Right cardiac atrium (tissue), 5 donors: ENCODE data around the gene RIBC1. TPM values are rescaled to one million over a fixed set of nuclear protein-coding genes. Genes with fewer than 3 reads are reported as not detected.

Source experiments
- ATAC-seq, 2 donors: fragments of 200-7000 bp; cut with Tn5 transposase; one replicate each; pipeline versions ENCODE4 v1.8.0 to v1.9.1; 2020; ENCODE audit warnings: moderate library complexity in 2 of 2, mild to moderate bottlenecking in 1 of 2
- DNase-seq, 3 donors: peaks; one replicate each; pipeline ENCODE4 v3.0.0-alpha.2; 2020
- H3K27ac ChIP-seq: one replicate; pipeline ENCODE4 v1.5.1; 2013; ENCODE audit warnings: mild to moderate bottlenecking, low read length, control low read depth, moderate library complexity
- H3K27me3 ChIP-seq: one replicate; pipeline ENCODE4 v1.6.1; 2013; ENCODE audit not compliant: control insufficient read depth, insufficient read depth
- H3K4me1 ChIP-seq: one replicate; pipeline ENCODE4 v1.6.1; 2013; ENCODE audit warnings: low read length; ENCODE audit not compliant: control insufficient read depth, insufficient read depth
- H3K4me3 ChIP-seq: one replicate; pipeline ENCODE4 v1.5.1; 2013; ENCODE audit warnings: low read length, control low read depth
- H3K9me3 ChIP-seq: one replicate; pipeline ENCODE4 v1.6.1; 2013; ENCODE audit warnings: low read length; ENCODE audit not compliant: control insufficient read depth
- WGBS: extraction: QIAGEN DNeasy Blood & Tissue Kit; methylation state at CpG from one replicate; pipeline ENCODE4 v1.1.7; 2013; 5-methylcytosine and 5-hydroxymethylcytosine counted together
- intact Hi-C, 4 donors: fragments of 100-400 bp; cut with DNase I; formaldehyde crosslinking; loops; one replicate each; pipeline versions ENCODE4 v1.11.0 to v1.14.0; 2022 to 2023
- long read RNA-seq, 4 donors: library from polyadenylated mRNA; unstranded; transcript quantifications; one replicate each; pipeline ENCODE4 v2.0.0, GENCODE V29; 2020 to 2021
- polyA plus RNA-seq: library from polyadenylated mRNA; stranded (reverse); fragments of 200-250 nt; gene quantifications from one replicate; pipeline ENCODE4 v1.2.3, GENCODE V29; 2013
- total RNA-seq, 4 donors: library from RNA; stranded (reverse); fragmentation: NEBNext Ultra II Directional; extraction: Animal tissue kit (Norgen Biotek cat#: 25700); gene quantifications; one replicate each; pipeline ENCODE4 v1.2.1, GENCODE V29; 2021
- donor health status: healthy with polysubstance abuse.
- donor health status: DM: no; HTN: yes; CAD: no.
- donor health status: DM: no; HTN: no; CAD: no.
- donor health status: DM: no; HTN: yes; CAD: no; lungs with severe emphysema.
- donor health status: DM: yes; HTN: yes; CAD: no.

Gene RIBC1
- total RNA-seq (1 to 10 TPM in 1 of 4 donors, under 1 TPM in 3; 0.67 to 1.8 (median 0.83) TPM), polyA plus RNA-seq (1.1 TPM)
- long read RNA-seq, donor 1, partial matches to known transcripts = 0 of 2 reads
- long read RNA-seq, donor 1, other reads (novel, unspliced or antisense) = 2 of 2 reads
- long read RNA-seq, donor 2, partial matches to known transcripts = 0 of 2 reads
- long read RNA-seq, donor 2, other reads (novel, unspliced or antisense) = 0 of 2 reads
- long read RNA-seq, donor 3, partial matches to known transcripts = 0 of 1 reads
- long read RNA-seq, donor 3, other reads (novel, unspliced or antisense) = 1 of 1 reads
- long read RNA-seq, donor 4, partial matches to known transcripts = 0 of 2 reads
- long read RNA-seq, donor 4, other reads (novel, unspliced or antisense) = 2 of 2 reads

GRCh38 chrX:53422861-53423306 lies at the start of gene RIBC1:
RIBC1 (plus strand) TSS chrX:53422873; CDS start chrX:53426277, 3,404 bp downstream.
- DNase-seq = no peak
- peak in 1 of 2 donors; percentile 23 for ATAC-seq
- peak within 1 kb of the TSS; percentile 74 for H3K27ac ChIP-seq
- no peaks in the 10 kb centered on the region for H3K9me3 ChIP-seq
- peaks cover 5% of the 10 kb centered on the region for H3K4me1 ChIP-seq
- under 1% methylated on average over 17 of the region's 17 CpGs for WGBS
- H3K4me3 ChIP-seq = peak within 1 kb of the TSS; percentile 59
- no peaks in the 10 kb centered on the region for H3K27me3 ChIP-seq
- intact Hi-C loops = no loop called here

GRCh38 chrX:53373307-53373706 lies 49.4 kb upstream of the RIBC1 start:
- Histone ChIP-seq H3K4me3 (no peak overlapping the region), H3K27ac (no peak overlapping the region), H3K27me3 (no peaks in the 10 kb centered on the region), H3K9me3 (no peaks in the 10 kb centered on the region), H3K4me1 (no peaks in the 10 kb centered on the region)
- WGBS = 65% methylated on average over 2 of the region's 2 CpGs
- intact Hi-C loops = no loop called here
- ATAC-seq (no peak), DNase-seq (no peak)

GRCh38 chrX:53374222-53374820 lies 48.4 kb upstream of the RIBC1 start:
- 72% methylated on average over 7 of the region's 7 CpGs for WGBS
- no peak overlapping the region for H3K27ac ChIP-seq
- no peak overlapping the region for H3K4me3 ChIP-seq
- ATAC-seq (no peak), DNase-seq (no peak)
- intact Hi-C loops = no loop called here
- no peaks in the 10 kb centered on the region for H3K27me3 ChIP-seq
- no peaks in the 10 kb centered on the region for H3K4me1 ChIP-seq
- no peaks in the 10 kb centered on the region for H3K9me3 ChIP-seq

GRCh38 chrX:53374923-53375322 lies 47.8 kb upstream of the RIBC1 start:
- H3K4me3 ChIP-seq = no peak overlapping the region
- H3K27ac ChIP-seq = no peak overlapping the region
- H3K9me3 ChIP-seq = no peaks in the 10 kb centered on the region
- H3K27me3 ChIP-seq = no peaks in the 10 kb centered on the region
- intact Hi-C loops = no loop called here
- no peak for DNase-seq
- ATAC-seq = no peak
- no peaks in the 10 kb centered on the region for H3K4me1 ChIP-seq

- Histone ChIP-seq H3K9me3 (no peaks in the 10 kb centered on the region), H3K27me3 (no peaks in the 10 kb centered on the region), H3K27ac (no peak overlapping the region), H3K4me1 (no peaks in the 10 kb centered on the region), H3K4me3 (no peak overlapping the region)
- intact Hi-C loops = no loop called here
- 77% methylated on average over 6 of the region's 6 CpGs for WGBS
- DNase-seq = no peak
- no peak for ATAC-seq
These were observed 45.8 kb upstream of the RIBC1 start for GRCh38 chrX:53376888-53377287.

GRCh38 chrX:53377464-53377863 lies 45.2 kb upstream of the RIBC1 start:
- WGBS = 96% methylated on average over 2 of the region's 2 CpGs
- H3K27ac ChIP-seq = no peak overlapping the region
- intact Hi-C loops = no loop called here
- no peak for ATAC-seq
- no peaks in the 10 kb centered on the region for H3K9me3 ChIP-seq
- no peaks in the 10 kb centered on the region for H3K4me1 ChIP-seq
- H3K27me3 ChIP-seq = no peaks in the 10 kb centered on the region
- DNase-seq = no peak
- no peak overlapping the region for H3K4me3 ChIP-seq

- Histone ChIP-seq H3K27ac (no peak overlapping the region), H3K4me3 (no peak overlapping the region), H3K27me3 (no peaks in the 10 kb centered on the region), H3K9me3 (no peaks in the 10 kb centered on the region), H3K4me1 (no peaks in the 10 kb centered on the region)
- DNase-seq (no peak), ATAC-seq (no peak)
- intact Hi-C loops = no loop called here
- 98% methylated on average over 3 of the region's 3 CpGs for WGBS
These were observed 43.5 kb upstream of the RIBC1 start for GRCh38 chrX:53379008-53379710.

GRCh38 chrX:53379747-53380146 lies 42.9 kb upstream of the RIBC1 start:
- Histone ChIP-seq H3K27ac (no peak overlapping the region), H3K9me3 (no peaks in the 10 kb centered on the region), H3K4me1 (no peaks in the 10 kb centered on the region), H3K4me3 (no peak overlapping the region), H3K27me3 (no peaks in the 10 kb centered on the region)
- 69% methylated on average over 4 of the region's 4 CpGs for WGBS
- DNase-seq (no peak), ATAC-seq (no peak)
- intact Hi-C loops = no loop called here

GRCh38 chrX:53383376-53384076 lies 39.1 kb upstream of the RIBC1 start:
- Histone ChIP-seq H3K9me3 (no peaks in the 10 kb centered on the region), H3K4me3 (no peak overlapping the region), H3K27ac (no peak overlapping the region), H3K4me1 (no peaks in the 10 kb centered on the region), H3K27me3 (no peaks in the 10 kb centered on the region)
- DNase-seq (peak in 1 of 3 donors; percentile 55), ATAC-seq (no peak)
- whole genome bisulfite sequencing = 66% methylated on average over 4 of the region's 4 CpGs
- intact Hi-C loops = no loop called here

- Histone ChIP-seq H3K27ac (no peak overlapping the region), H3K9me3 (no peaks in the 10 kb centered on the region), H3K4me3 (no peak overlapping the region), H3K4me1 (no peaks in the 10 kb centered on the region), H3K27me3 (no peaks in the 10 kb centered on the region)
- 95% methylated on average over 2 of the region's 2 CpGs for WGBS
- intact Hi-C loops = no loop called here
- no peak for DNase-seq
- no peak for ATAC-seq
These were observed 26.9 kb upstream of the RIBC1 start for GRCh38 chrX:53395605-53396298.
